Epidermal melanocyte (primary cell): ENCODE measurements around the gene ZNF107.
"Not testable (repeated sequence)": the region's sequence is repeated elsewhere in the genome, so short reads cannot be mapped to it uniquely, and the experiment has no call there.

Experiments used
- DNase-seq: peaks from one replicate; pipeline ENCODE4 v3.0.0; 2011; ENCODE audit warnings: low spot score; ENCODE audit not compliant: insufficient read length

ZNF107 gene

GRCh38 chr7:64643566-64643965, 22.4 kb upstream of the ZNF107 start:
- no peak for DNase-seq

- no peak for DNase-seq
These were observed 14.7 kb upstream of the ZNF107 start for GRCh38 chr7:64651203-64651602.

GRCh38 chr7:64651632-64652165, 14.2 kb upstream of the ZNF107 start:
- no peak for DNase-seq

- DNase-seq: no peak
These were observed 12.1 kb upstream of the ZNF107 start for GRCh38 chr7:64653721-64654401.

- no peak for DNase-seq
These were observed 11.0 kb upstream of the ZNF107 start for GRCh38 chr7:64654796-64655548.

GRCh38 chr7:64655811-64656210, 10.1 kb upstream of the ZNF107 start:
- no peak for DNase-seq

GRCh38 chr7:64656489-64656888, 9.4 kb upstream of the ZNF107 start:
- DNase-seq: no peak

- not testable (repeated sequence) for DNase-seq
These were observed 3.8 kb upstream of the ZNF107 start for GRCh38 chr7:64662091-64662490.

GRCh38 chr7:64666663-64667050, 724 bp downstream of the ZNF107 start:
- DNase-seq: no peak

GRCh38 chr7:64667311-64667710, 1.4 kb downstream of the ZNF107 start:
- DNase-seq: no peak

- DNase-seq: no peak
These were observed 6.5 kb downstream of the ZNF107 start for GRCh38 chr7:64672414-64672813.

- no peak for DNase-seq
These were observed 19.2 kb downstream of the ZNF107 start for GRCh38 chr7:64685091-64685490.

- no peak for DNase-seq
These were observed 19.8 kb downstream of the ZNF107 start for GRCh38 chr7:64685741-64686140.

GRCh38 chr7:64686493-64687184, 20.7 kb downstream of the ZNF107 start:
- DNase-seq: no peak

GRCh38 chr7:64687249-64687648, 21.3 kb downstream of the ZNF107 start:
- no peak for DNase-seq

GRCh38 chr7:64688988-64689387, 23.1 kb downstream of the ZNF107 start:
- no peak for DNase-seq

GRCh38 chr7:64691831-64692230, 25.9 kb downstream of the ZNF107 start:
- DNase-seq: no peak

- DNase-seq: not testable (repeated sequence)
These were observed 31.9 kb downstream of the ZNF107 start for GRCh38 chr7:64697863-64698262.

GRCh38 chr7:64706625-64707292, 40.8 kb downstream of the ZNF107 start:
- no peak for DNase-seq

GRCh38 chr7:64717896-64718295, 52.0 kb downstream of the ZNF107 start:
- not testable (repeated sequence) for DNase-seq

GRCh38 chr7:64729089-64729848, 63.3 kb downstream of the ZNF107 start:
- no peak for DNase-seq
